ENCODE data around the gene KLF15.

Gene KLF15

DNA sequence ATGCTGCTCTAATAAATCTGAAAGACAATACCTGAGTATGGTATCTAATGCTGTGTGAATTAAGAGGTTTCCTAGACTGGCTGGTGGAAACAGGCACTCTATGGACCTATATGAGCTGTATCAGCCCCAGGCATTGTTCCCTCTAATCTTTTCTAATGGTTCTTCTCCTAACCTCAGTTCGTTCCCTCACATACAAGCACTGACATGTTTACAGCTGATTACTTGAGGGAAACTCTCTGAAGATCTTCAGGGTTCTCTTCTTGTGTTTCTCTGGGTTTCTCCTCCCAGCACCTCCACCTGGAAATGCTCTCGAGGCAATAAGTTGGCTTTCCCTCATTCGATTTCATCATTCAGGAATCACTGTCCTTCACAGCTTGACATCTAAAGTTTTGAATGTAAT, 52.9 kb downstream of the KLF15 start:
- no peak for DNase-seq

DNA sequence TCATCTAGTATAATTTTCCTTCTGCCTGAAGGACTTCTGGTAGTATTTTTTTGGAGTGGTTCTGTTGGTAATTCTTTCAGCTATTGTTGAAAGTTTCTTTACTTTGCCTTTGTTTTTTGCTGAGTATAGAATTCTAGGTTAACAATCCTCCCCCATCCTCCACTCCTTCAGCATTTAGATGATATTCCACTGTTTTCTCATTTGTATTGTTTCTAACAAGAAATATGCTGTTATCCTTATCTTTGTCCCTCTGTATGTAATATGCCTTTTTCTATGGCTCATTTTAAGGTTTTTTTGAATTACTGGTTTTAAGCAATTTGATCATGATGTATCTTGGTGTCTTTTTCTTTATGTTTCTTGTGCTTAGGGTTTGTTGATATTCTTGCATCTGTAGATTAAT, 53.9 kb downstream of the KLF15 start:
- DNase-seq = no peak

DNA sequence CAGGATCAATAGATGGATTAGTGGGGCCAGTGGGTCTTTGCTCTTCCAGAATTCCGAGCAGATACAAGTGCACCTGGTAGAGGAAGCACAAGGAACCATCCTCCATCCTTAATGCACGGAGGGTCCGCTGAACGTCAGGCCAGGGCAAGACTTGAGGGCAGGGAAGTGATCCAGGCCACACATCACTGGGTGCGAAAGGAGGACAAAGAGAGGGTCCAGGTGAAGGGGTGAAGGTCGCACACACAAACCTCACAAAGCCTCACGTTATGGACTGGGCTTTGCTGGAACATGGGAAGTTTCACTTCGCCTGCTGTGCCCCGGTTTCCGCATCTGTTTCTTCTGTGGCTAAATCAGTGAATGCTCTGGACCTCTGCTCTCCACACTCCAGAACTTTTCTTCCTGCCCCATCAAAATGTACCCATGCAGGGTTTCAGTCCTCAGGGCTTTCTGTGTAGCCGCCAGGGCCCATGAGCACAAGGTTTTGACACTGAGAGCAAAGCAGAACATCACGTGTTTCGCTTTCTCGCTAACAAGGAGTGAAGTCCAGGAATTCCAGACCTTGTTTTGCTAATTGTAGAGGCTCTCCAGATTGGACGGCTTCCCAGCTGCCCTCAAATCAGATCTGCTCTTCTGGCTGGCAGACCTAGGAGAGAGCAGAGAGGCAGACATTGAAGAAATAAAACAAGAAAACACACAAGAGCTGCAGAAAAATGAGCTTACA, 56.3 kb downstream of the KLF15 start:
- no peak for DNase-seq

DNA sequence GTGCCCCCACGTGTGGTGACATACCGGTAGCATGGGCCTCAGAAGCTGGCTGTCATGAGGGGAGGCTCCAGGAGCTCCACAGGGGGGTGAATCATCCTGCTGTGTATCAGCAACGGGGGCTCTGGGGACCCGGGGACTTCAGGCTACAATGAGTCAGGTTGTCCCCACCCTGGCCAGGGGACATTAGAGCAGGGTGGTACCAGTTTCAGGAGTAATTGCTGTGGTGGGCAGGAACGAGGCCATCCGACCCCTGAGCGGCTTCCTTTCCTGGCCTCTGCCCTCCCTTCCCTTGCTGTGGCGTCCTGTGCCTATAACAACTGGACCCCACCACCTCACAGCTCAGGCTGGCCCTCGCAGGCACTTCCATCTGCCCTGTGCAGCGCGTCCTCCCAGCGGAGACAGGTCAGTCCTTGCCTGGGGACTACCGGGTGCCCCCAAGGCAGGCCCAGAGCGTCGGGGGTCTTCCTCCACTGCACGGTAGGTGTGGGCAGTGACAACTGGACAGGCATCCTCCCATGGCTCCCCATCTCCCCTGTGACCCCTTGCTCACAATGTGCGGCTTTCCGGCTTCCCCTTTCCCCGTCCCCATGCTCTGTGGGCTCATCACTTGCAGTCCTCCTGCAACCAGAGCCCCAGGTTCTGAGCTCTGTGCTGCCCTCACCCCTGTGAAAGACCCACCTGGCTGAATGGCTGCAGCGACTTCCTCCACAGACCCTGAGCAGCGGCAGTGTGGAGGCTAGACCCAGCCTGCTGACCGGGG, 57.0 kb downstream of the KLF15 start:
- DNase-seq = no peak

DNA sequence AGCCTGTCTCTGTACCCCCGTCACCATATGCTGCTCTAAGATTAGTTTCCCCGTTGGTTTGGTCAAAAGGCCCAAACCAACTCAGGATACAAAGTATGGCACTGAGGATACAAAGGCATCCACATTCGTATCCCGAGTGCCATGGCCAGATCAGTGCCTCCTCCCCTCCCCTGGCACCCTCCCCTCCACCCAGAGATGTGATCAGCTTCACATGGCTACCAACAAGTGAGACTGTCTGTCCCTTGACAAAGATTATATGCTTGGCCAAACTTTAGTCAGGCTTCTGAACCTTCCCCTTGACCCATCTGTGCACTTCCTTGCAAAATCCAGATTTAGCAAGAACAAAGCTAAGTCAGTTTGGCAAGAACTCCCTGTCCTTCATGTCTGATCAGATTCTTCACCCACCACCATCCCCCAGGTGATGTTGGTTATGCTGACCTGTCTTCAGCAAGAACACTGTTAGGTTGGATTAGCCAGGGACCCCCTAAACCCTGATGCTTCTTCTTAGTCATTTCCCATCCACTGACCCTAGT, 61.7 kb downstream of the KLF15 start:
- DNase-seq = no peak

DNA sequence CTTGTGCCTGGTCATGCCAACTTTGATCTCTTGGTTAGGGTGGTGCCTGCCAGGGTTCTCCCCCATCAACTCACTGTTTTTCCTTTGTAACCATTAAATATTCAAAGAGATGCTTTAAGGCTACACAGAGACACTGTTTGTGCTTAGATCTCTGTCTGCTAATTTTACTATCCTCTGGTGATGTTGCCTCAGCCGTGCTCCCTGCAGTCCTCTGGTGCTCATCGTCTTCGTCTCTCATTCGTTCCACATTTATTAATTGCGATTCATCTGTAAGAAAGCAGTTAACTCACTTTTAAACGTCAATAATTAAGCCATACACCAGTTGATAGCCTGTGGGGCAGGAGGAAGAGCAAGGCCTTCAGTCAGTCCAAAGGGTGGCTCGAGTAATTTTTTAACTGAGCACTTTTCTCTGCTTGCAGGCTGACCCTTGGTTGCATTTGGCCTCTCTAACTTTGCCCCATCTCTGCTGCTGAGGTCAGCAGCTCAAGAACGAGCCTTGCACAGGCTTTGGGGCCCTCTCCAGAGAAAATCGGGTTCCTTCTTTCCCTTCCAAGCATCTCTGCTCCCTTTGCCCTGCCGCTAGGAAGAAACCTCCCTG, 62.9 kb downstream of the KLF15 start:
- DNase-seq = no peak

DNA sequence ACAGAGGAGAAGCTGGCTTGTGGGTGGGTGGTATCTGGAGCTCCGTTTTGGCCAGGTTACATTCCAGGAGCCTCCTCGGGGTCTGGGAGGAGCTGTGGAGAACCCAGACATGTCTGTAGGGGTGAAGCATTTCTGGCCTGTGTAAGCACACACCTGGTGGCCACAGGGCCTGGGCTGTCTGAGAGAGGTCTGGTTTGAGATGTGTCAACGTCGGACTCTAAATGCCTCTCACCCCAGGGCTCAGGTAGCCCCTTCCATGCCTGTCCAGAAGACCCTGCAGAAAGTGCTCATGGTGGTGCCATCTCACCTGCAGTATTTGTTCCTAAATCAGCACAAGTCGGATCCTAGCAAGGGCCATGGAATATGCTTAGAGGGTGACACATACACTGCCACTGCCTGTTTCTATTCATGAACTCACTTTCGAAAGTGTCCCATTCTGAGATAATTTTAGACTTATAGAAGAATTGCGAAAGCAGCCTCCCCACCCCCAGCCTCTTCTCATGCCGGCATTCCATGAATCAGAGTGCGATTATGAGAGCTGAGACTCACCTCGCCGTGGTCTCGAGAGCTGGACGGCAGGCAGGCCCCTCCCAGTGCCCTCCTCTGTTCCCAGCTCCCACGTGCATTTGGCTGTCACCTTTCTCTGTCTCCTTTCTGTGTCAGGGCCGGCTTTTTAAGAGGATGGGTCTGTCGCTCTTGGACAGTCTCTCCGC, 63.7 kb downstream of the KLF15 start:
- DNase-seq = no peak
